Measurements from ENCODE around the gene INAFM2. TPM values are rescaled to one million over a fixed set of nuclear protein-coding genes. Genes with fewer than 3 reads are reported as not detected.

INAFM2 gene
- total and polyA plus RNA-seq, 9 of the 15 experiments (the other 6 are each of a cell fraction or from before 2014, with no cell fraction given), result 11.8 to 43.1 (median 27.2) TPM

- TF ChIP-seq GABPB1 (CRISPR knock-in tag; IDR thresholded peaks at IDR 0.05), result no peak
- TF ChIP-seq MTF1 (CRISPR knock-in tag; IDR thresholded peaks at IDR 0.05; ENCODE audit: borderline replicate concordance), result no peak
- TF ChIP-seq CAMTA2 (CRISPR knock-in tag; conservative IDR thresholded peaks at IDR 0.05), result no peak
- no peak for TF ChIP-seq ZNF407 (IDR thresholded peaks at IDR 0.05; ENCODE audit: low read depth)
- no peak for TF ChIP-seq NR2F6 (CRISPR knock-in tag; IDR thresholded peaks at IDR 0.05)
- TF ChIP-seq, protein P1, sequence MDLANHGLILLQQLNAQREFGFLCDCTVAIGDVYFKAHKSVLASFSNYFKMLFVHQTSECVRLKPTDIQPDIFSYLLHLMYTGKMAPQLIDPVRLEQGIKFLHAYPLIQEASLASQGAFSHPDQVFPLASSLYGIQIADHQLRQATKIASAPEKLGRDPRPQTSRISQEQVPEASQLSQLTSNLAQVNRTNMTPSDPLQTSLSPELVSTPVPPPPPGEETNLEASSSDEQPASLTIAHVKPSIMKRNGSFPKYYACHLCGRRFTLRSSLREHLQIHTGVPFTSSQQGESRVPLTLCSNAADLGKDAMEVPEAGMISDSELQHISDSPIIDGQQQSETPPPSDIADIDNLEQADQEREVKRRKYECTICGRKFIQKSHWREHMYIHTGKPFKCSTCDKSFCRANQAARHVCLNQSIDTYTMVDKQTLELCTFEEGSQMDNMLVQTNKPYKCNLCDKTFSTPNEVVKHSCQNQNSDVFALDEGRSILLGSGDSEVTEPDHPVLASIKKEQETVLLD (IDR thresholded peaks at IDR 0.05), result no peak
- TF ChIP-seq ZBTB5 (IDR thresholded peaks at IDR 0.05), result no peak
- TF ChIP-seq ZNF830 (CRISPR knock-in tag; IDR thresholded peaks at IDR 0.05), result no peak
- TF ChIP-seq, protein P2, sequence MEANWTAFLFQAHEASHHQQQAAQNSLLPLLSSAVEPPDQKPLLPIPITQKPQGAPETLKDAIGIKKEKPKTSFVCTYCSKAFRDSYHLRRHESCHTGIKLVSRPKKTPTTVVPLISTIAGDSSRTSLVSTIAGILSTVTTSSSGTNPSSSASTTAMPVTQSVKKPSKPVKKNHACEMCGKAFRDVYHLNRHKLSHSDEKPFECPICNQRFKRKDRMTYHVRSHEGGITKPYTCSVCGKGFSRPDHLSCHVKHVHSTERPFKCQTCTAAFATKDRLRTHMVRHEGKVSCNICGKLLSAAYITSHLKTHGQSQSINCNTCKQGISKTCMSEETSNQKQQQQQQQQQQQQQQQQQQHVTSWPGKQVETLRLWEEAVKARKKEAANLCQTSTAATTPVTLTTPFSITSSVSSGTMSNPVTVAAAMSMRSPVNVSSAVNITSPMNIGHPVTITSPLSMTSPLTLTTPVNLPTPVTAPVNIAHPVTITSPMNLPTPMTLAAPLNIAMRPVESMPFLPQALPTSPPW (CRISPR knock-in tag; IDR thresholded peaks at IDR 0.05), result peak; percentile 67
- TF ChIP-seq HEY1 (CRISPR knock-in tag; IDR thresholded peaks at IDR 0.05; ENCODE audit: borderline replicate concordance), result no peak
- peak; percentile 74; the same call in 1 of the 2 replicates for TF ChIP-seq RNF2 (IDR thresholded peaks at IDR 0.05)
- TF ChIP-seq, protein P3, sequence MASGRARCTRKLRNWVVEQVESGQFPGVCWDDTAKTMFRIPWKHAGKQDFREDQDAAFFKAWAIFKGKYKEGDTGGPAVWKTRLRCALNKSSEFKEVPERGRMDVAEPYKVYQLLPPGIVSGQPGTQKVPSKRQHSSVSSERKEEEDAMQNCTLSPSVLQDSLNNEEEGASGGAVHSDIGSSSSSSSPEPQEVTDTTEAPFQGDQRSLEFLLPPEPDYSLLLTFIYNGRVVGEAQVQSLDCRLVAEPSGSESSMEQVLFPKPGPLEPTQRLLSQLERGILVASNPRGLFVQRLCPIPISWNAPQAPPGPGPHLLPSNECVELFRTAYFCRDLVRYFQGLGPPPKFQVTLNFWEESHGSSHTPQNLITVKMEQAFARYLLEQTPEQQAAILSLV (tag; IDR thresholded peaks at IDR 0.05), result no peak
- TF ChIP-seq MBD2 (IDR thresholded peaks at IDR 0.05; ENCODE audit: borderline replicate concordance, low read depth), result no peak
Measured at GRCh38 chr15:40330368-40330836, 6.9 kb downstream of the INAFM2 start (continued).

Measured in K562 (cell line).